Activated CD4-positive, CD25-positive, alpha-beta regulatory T cell treated with anti-CD3 and anti-CD28 coated beads, Interleukin-2, amount 50 U/mL, for 16 hours (primary cell): ENCODE measurements around the gene CCDC170.

ENCODE experiments used
- DNase-seq: peaks from one replicate; pipeline ENCODE4 v3.0.0-alpha.2; 2020; ENCODE audit warnings: low read depth, low spot score

Gene CCDC170

DNA sequence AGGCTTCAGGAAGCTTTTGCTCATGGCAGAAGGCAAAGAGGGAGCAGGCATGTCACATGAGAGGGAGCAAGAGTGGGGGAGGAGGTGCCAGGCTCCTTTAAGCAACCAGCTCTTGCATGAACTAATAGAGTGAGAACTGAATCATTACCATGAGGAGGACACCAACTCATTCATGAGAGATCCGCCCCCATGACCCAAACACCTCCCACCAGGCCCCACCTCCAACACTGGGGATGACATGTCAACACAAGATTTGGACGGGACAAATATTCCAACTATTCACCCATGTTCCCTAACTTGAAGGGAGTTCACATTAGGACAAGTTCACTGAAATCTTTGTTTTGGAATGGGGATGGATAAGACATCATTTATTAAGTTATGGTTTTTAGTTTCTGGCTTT lies 158.5 kb downstream of the CCDC170 start:
- no peak for DNase-seq

DNA sequence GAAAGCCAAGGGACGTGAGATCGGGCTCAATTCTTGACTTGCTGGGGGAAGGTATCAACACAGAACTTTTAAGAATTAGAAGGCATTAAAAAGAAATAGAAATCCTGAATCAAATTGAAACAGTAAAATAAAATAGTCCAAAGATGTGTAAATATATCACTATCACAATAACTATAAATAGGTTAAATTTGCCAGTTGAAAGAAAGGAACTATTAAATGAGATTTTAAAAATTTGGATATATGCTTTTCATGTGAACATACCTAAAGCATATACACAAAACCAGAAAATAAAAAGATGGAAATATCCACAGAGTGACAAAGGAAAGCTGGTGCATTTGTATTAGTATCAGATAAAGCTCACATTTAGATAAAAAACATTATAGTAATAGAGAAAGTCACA lies 161.3 kb downstream of the CCDC170 start:
- DNase-seq: no peak

DNA sequence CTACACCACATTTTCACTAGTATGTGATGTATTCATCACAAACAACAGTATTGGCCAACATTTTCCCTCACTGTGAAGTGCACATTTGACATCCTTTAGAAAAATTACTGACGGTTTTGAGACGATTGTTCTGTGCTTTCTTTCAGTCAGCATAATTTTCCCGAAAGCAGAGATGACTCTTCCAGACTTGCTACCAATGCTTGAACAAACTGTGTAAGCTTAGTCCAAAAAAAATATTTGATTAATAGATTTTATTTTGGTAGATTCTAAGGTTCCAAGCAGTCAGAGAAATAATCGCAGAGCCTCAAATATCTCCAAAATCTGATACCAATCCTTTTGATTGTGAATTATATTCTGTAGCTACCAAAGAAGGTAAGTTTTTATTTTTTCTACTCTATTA lies 162.6 kb downstream of the CCDC170 start:
- no peak for DNase-seq

DNA sequence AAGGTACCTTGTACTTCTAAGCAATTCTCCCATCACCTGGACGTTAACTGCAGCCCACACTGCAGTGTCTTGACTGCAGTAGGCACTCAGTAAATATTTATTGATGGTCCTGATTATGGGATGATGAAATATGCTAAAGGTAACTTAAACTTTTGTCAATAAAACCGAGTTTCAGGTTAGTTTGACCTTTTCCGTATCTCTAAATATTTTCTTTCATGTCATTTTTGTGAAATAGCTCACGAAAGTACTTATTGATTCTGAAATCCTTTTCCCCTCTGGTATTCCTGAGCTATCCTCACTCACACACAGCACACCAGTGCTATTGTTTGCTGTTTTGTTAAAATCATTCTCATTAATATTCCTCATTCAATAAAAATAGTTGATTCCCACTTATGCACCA lies 164.3 kb downstream of the CCDC170 start:
- DNase-seq: no peak

DNA sequence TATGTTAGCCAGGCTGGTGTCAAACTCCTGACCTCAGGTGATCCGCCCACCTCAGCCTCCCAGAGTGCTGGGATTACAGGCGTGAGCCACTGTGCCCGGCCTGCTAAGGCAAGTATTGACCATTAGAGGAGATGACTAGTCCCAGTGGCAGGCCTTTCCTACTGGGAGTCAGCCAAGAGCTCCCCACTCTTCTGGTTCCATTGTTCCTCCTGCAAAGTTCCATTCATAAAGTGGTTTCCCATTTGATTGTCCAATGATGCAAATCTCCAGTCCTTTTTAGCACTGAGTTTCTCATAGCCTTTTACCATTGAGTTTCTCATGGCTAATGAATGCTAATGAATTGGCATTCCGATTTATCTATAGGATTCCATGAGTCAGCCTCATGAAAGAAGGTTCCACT lies 165.4 kb downstream of the CCDC170 start:
- DNase-seq: no peak

DNA sequence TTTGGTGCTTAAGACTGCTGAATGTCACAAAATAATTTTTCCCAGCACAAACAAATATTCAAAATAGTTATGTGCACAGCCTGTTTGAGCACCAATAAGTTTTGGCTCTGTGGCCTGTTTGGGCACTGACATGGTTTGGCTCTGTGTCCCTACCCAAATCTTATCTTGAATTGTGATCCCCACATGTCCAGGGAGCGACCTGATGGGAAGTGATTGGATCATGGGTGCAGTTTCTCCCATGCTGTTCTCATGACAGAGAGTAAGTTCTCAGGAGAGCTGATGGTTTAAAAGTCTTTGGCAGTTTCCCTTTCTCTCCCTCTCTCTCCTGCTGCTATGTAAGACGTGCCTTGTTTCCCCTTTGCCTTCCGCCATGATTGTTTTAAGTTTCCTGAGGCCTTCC lies 167.7 kb downstream of the CCDC170 start:
- DNase-seq: no peak

DNA sequence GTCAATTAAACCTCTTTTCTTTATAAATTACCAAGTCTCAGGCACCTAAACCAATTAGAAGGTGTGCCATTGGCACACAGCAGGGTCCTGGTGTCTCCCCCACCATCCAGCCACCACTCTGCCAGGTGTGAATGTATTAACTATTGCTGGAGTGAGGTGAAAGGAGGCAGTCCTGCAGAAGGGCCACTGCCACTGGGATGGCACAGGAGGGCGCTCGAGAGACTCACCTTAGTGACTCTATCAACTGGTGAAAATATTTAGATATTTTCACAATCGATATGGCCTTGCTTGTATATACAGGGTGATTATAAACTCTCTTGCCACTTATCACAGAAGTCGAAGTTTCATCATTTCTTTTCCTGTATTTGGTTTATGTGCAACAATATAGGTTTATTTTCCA lies 168.1 kb downstream of the CCDC170 start:
- no peak for DNase-seq

DNA sequence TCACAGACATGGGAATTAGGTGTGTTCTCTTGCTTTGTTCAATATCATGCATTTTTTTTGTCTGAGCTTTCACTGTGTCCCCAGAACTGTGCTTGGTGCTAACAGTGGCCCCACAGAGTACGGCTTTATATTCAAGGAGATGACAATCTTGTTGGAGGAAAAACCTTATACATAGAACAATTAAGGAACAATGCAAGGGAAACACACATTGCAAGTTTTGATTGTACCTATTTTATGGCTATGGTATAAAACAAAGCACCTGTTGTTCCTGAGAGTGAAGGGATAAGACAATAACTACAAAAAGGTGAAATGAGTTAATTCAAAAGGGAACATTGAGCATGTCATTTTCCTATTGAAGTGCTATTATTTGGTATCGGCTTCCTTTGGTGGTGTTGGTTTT lies 169.7 kb downstream of the CCDC170 start:
- no peak for DNase-seq

DNA sequence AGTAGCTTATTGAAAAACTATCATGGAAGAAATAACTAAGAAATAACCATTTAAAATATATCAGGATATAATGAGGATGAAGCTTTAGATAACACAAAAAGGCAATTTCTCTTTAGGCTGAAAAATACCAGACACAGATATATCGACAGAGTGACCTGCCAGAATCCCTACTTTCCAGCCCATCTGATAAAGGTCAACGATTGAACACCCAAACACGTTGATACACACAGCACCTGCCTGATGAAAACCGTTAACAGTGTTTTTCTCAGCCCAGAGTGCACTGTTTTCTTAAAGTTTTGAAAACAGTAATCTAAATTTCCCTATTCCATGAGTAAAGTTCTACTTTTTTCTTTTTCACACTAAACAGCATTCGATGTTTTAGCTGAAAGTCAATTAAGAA lies 170.6 kb downstream of the CCDC170 start:
- no peak for DNase-seq

DNA sequence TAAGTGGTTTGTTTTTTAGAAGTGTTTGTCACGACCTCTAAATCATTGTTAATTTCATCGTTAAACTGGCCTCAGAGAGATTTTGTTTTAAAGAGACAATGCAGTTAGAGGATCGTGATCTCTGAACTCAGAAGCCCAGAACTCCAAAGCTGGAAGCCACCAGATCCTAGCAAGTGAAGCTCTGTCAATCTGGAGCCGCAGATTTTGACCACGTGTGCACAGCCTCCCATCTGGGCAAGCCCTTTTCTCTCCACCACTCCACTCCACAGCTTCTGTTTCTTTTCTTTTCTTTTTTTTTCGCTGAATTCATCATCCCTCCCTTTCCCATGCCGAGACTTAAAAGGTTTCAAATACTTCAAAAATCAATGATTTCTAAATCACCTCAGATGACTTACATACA lies 171.5 kb downstream of the CCDC170 start:
- DNase-seq: no peak

DNA sequence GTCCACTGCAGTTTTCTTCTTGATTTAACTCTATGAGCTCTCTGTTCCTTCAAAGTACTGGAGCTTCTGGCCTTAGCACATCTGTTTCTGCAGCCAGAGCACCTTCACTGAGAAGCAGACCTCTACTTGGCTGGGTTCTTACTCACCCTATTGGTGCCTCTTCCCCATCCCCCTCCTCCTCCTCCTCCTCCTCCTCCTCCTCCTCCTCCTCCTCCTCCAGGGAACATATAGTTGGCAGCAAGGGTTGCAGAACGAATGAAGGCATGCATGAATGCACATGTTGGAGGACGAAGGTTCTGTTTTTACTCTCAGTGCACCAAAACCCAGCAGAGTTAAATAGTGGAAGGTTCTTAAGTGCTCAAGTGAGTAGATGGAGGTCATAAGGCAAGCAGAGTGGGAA lies 172.7 kb downstream of the CCDC170 start:
- no peak for DNase-seq

DNA sequence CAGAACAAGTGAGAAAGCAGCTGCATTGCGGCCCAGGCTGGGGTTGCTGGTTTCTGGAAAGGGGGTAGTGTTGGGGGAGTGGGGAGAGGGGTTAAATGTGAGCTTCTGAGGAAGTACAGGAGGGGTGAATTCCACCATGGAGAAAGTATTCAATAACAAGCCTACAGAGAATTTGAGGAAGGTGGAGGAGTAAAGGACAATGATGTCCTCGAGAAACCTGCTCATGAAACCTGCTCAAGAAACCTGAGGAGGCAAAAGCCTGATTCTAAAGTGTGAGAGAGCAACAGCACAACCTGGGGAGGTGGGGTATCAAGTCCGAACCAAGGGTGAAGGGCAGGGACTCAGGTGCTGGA lies 175.4 kb downstream of the CCDC170 start:
- no peak for DNase-seq

DNA sequence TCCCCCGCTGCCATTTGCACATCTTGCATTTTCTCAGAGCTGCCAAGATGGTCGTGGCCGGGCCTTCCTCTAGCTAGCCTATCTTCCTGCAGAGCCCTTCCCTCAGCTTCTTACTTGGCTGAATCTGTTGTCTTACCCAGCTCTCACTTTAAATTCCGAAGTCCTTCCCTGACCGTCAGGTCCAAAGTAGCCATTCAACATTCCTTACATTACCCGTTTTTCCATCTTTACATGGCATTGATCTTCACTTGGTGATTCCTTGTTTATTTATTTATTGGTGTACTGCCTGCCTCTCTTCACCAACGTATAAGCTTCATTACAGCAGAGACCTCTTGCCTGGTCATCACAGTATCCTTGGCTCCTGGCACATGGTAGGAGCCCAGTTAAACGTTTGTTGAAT lies 176.3 kb downstream of the CCDC170 start:
- no peak for DNase-seq
